K562 treated with DMSO at 1 percent for 48 hours (cell line): ENCODE measurements around the gene PIK3C3. TPM values are rescaled to one million over a fixed set of nuclear protein-coding genes. Genes with fewer than 3 reads are reported as not detected.

Experiments
- total RNA-seq: library from RNA; unstranded; fragments of 300-600 nt; gene quantifications from 2 replicates; pipeline ENCODE4 v1.2.3, GENCODE V29; 2022; ENCODE audit warnings: low replicate concordance; ENCODE audit errors: extremely low read depth

Gene PIK3C3
- total RNA-seq = not detected in 2 replicates

GRCh38 chr18:41954827-41955613, at the start of gene PIK3C3:
Gene PIK3C3 (plus strand): TSS chr18:41955234. CDS start chr18:41955292, 58 bp downstream.

